DND-41 (cell line): Measurements from ENCODE around the gene PCNX1.

Experiments used
- CTCF ChIP-seq: IDR thresholded peaks from 2 replicates; pipeline ENCODE4 v1.5.1; 2012; ENCODE audit warnings: borderline replicate concordance, low read length, moderate library complexity, mild to moderate bottlenecking; ENCODE audit not compliant: poor library complexity, severe bottlenecking; ENCODE audit errors: extremely low read depth
- EZH2 ChIP-seq: IDR thresholded peaks from 3 replicates; pipeline ENCODE4 v1.6.1; 2012; ENCODE audit warnings: borderline replicate concordance, low read depth, mild to moderate bottlenecking, moderate library complexity, low read length, inconsistent platforms; ENCODE audit not compliant: severe bottlenecking

GRCh38 chr14:70907176-70907995 is at the start of gene PCNX1:
- TF ChIP-seq CTCF (peak; percentile 92), EZH2 (no peak)
